Ovary (tissue), 9 donors: ENCODE results near the gene MGST2. TPM values are rescaled to one million over a fixed set of nuclear protein-coding genes. Genes with fewer than 3 reads are reported as not detected.
"Not testable (repeated sequence)": the region's sequence is repeated elsewhere in the genome, so short reads cannot be mapped to it uniquely, and the experiment has no call there.

Source experiments
- DNase-seq, 5 donors: peaks; one replicate each; pipeline ENCODE4 v3.0.0-alpha.2; 2019 to 2020
- H3K27ac ChIP-seq, 2 donors: fragments of 200-600 bp; one replicate each; pipeline versions ENCODE4 v1.5.1 to v1.8.0; 2019 to 2022
- H3K27me3 ChIP-seq: fragments of 200-600 bp; one replicate; pipeline ENCODE4 v1.8.0; 2022
- H3K36me3 ChIP-seq: fragments of 200-600 bp; sonication (generic); one replicate; pipeline ENCODE4 v1.5.1; 2019
- H3K4me1 ChIP-seq: one replicate; pipeline ENCODE4 v1.8.1; 2013; ENCODE audit warnings: mild to moderate bottlenecking, moderate library complexity; ENCODE audit not compliant: insufficient read depth
- H3K4me3 ChIP-seq: fragments of 200-600 bp; sonication (generic); one replicate; pipeline ENCODE4 v1.5.1; 2017
- H3K9me3 ChIP-seq, 2 donors: fragments of 200-600 bp in 1 of 2; sonication (generic) in 1 of 2; one replicate each; pipeline versions ENCODE4 v1.5.1 to v1.8.1; 2013 to 2019; ENCODE audit warnings: mild to moderate bottlenecking in 1 of 2, moderate library complexity in 1 of 2
- CTCF ChIP-seq, 3 donors: fragments of 450-650 bp in 2 of 3; fragments of 200-600 bp in 1 of 3; IDR thresholded peaks; one replicate each; pipeline versions ENCODE4 v1.5.1 to v1.8.0; 2016 to 2022; ENCODE audit warnings: antibody characterized with exemption in 3 of 3, mild to moderate bottlenecking in 1 of 3
- EP300 ChIP-seq: sonication (generic); formaldehyde crosslinking; IDR thresholded peaks from one replicate; pipeline ENCODE4 v1.6.1; 2017; ENCODE audit warnings: antibody characterized with exemption
- POLR2A ChIP-seq: fragments of 450-650 bp; IDR thresholded peaks from one replicate; pipeline ENCODE4 v1.6.1; 2017; ENCODE audit warnings: antibody characterized with exemption, mild to moderate bottlenecking, moderate library complexity
- WGBS, 3 donors: extraction: QIAGEN DNeasy Blood & Tissue Kit in 1 of 3; methylation state at CpG; one replicate each; pipeline versions ENCODE4 v1.1.5 to v1.1.7; 2013 to 2017; 5-methylcytosine and 5-hydroxymethylcytosine counted together
- intact Hi-C, 4 donors: fragments of 100-400 bp; cut with DNase I; formaldehyde crosslinking; loops; one replicate each; pipeline versions ENCODE4 v1.11.0 to v1.15.1; 2022 to 2023
- polyA plus RNA-seq, 2 donors: library from polyadenylated mRNA; stranded (reverse); fragments of 200-250 nt in 1 of 2; fragments of 350-450 nt in 1 of 2; fragmentation: Illumina TruSeq in 1 of 2; extraction: RNeasy Lipid Tissue Mini Kit (QIAGEN cat#74804) in 1 of 2; gene quantifications; one replicate each; pipeline ENCODE4 v1.2.3, GENCODE V29; 2013 to 2014
- total RNA-seq, 7 donors: library from RNA; depleted of rRNA in 2 of 7; stranded (reverse); fragments of >200 nt in 2 of 7; fragmentation: NEBNext Ultra II Directional in 3 of 7; extraction: Animal tissue kit (Norgen Biotek cat#: 25700) in 3 of 7; gene quantifications; one replicate each; pipeline versions ENCODE4 v1.1.0 to v1.2.4, GENCODE V29; 2016 to 2023
- donor health status: DM: no; HTN: no; CAD: no; lungs with moderate emphysema.
- donor health status: DM: no; HTN: no; CAD: no.
- donor health status: Bipolar disorder and iron deficiency.
- donor health status: DM: yes; HTN: yes; CAD: no.
- donor health status: DM: no; HTN: no; CAD: no.
- donor health status: DM: yes; HTN: yes; CAD: no.

MGST2 gene
- total and polyA plus RNA-seq, 9 donors: 14.5 to 76.5 (median 28.3) TPM

GRCh38 chr4:139629436-139630125 is 36.0 kb upstream of the MGST2 start:
- Histone ChIP-seq H3K27ac (no peak overlapping the region), H3K9me3 (no peaks in the 10 kb centered on the region), H3K4me1 (no peaks in the 10 kb centered on the region), H3K4me3 (no peak overlapping the region), H3K36me3 (no peaks in the 10 kb centered on the region), H3K27me3 (no peaks in the 10 kb centered on the region)
- DNase-seq: no peak
- WGBS, 3 donors: 77 to 84% (median 80%) methylated on average over 3 of the region's 3 CpGs
- TF ChIP-seq POLR2A (no peak), CTCF (IDR thresholded peaks at IDR 0.05) (no peak), EP300 (no peak)
- intact Hi-C loops: loop anchor here in 1 of 4 donors (10.0 kb wide), 1 partner anchor 135 kb away; no protein-coding TSS in a partner anchor

- DNase-seq: no peak
- no peaks in the 10 kb centered on the region for H3K4me1 ChIP-seq
- 93 to 98% (median 95%) methylated on average over 1 of the region's 1 CpG for WGBS, 3 donors
- no peaks in the 10 kb centered on the region for H3K27me3 ChIP-seq
- intact Hi-C loops: loop anchor here in 1 of 4 donors (10.0 kb wide), 1 partner anchor 135 kb away; no protein-coding TSS in a partner anchor
- no peak overlapping the region for H3K27ac ChIP-seq
- TF ChIP-seq EP300: no peak
- TF ChIP-seq POLR2A: no peak
- TF ChIP-seq CTCF (IDR thresholded peaks at IDR 0.05): no peak
- no peaks in the 10 kb centered on the region for H3K36me3 ChIP-seq
- H3K9me3 ChIP-seq: no peaks in the 10 kb centered on the region
- H3K4me3 ChIP-seq: no peak overlapping the region
Measured at GRCh38 chr4:139630126-139630495, 35.5 kb upstream of the MGST2 start.

GRCh38 chr4:139630991-139631390 is 34.6 kb upstream of the MGST2 start:
- 70 to 81% (median 74%) methylated on average over 5 of the region's 5 CpGs for WGBS, 3 donors

DNA sequence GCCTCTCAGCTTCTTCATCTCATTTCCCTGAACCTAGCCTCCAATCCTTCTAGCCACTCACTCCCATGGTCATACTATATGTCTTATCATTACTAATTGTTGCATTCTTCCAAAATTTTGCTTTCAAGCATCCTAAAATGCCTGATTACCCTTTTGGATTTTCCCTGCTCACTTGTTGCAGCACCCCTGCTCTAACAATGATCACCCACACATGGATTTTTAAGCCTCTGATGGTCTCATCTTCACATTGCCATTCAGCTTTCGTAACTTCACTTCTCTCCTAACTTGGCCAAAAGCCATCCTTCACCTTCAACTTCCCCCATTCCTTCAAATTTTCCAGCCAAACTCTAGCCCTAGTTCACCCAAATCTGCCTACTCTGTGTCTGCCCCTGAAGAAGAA is 33.8 kb upstream of the MGST2 start:
- no peak for DNase-seq
- Histone ChIP-seq H3K9me3 (no peaks in the 10 kb centered on the region), H3K4me3 (no peak overlapping the region), H3K27ac (no peak overlapping the region), H3K27me3 (no peaks in the 10 kb centered on the region), H3K36me3 (no peaks in the 10 kb centered on the region), H3K4me1 (no peaks in the 10 kb centered on the region)
- WGBS, 3 donors: 94 to 96% (median 95%) methylated on average over 1 of the region's 1 CpG
- no peak for TF ChIP-seq POLR2A
- TF ChIP-seq EP300: no peak
- TF ChIP-seq CTCF (IDR thresholded peaks at IDR 0.05): no peak
- intact Hi-C loops: loop anchor here in 1 of 4 donors (10.0 kb wide), 1 partner anchor 137 kb away; no protein-coding TSS in a partner anchor

More at GRCh38 chr4:139630991-139631390, 34.6 kb upstream of the MGST2 start:
- TF ChIP-seq EP300 (no peak), POLR2A (no peak), CTCF (IDR thresholded peaks at IDR 0.05) (no peak)
- no peaks in the 10 kb centered on the region for H3K27me3 ChIP-seq
- no peaks in the 10 kb centered on the region for H3K4me1 ChIP-seq
- DNase-seq: no peak
- H3K9me3 ChIP-seq: no peaks in the 10 kb centered on the region
- no peak overlapping the region for H3K4me3 ChIP-seq
- intact Hi-C loops: loop anchor here in 1 of 4 donors (10.0 kb wide), 1 partner anchor 136 kb away; no protein-coding TSS in a partner anchor
- H3K36me3 ChIP-seq: no peaks in the 10 kb centered on the region
- H3K27ac ChIP-seq: no peak overlapping the region

DNA sequence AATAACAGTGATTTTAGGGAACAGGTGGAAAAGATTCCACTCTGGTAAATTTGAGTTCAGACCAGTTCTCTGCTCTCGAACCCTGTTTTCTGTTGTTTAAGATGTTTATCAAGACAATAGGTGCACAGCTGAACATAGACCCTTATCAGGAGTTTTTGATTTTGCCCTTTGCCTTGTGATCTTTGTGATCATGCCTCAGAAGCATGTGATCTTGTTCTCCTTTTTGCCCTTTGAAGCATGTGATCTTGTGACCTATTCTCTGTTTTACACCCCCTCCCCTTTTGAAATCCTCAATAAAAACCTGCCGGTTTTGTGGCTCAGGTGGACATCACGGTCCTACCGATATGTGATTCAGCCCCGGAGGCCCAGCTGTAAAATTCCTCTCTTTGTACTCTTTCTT is 32.9 kb upstream of the MGST2 start:
- not testable (repeated sequence) for H3K27ac ChIP-seq, DNase-seq, H3K9me3 ChIP-seq, H3K27me3 ChIP-seq, H3K4me3 ChIP-seq, H3K36me3 ChIP-seq, H3K4me1 ChIP-seq
- 90 to 92% (median 91%) methylated on average over 5 of the region's 5 CpGs for WGBS, 3 donors
- intact Hi-C loops: loop anchor here in 1 of 4 donors (10.0 kb wide), 1 partner anchor 138 kb away; no protein-coding TSS in a partner anchor
